KMS-11 (cell line): ENCODE measurements around the gene GNA12.

ENCODE experiments used
- H2AFZ ChIP-seq: fragments of 200-600 bp; sonication (generic); 2 replicates; pipeline ENCODE4 v1.6.1; 2016; ENCODE audit warnings: antibody characterized with exemption, mixed run types, low read depth
- H3K27ac ChIP-seq: fragments of 200-600 bp; sonication (generic); 2 replicates; pipeline ENCODE4 v1.6.1; 2016; ENCODE audit warnings: mild to moderate bottlenecking, mixed run types
- H3K27me3 ChIP-seq: fragments of 200-600 bp; sonication (generic); 2 replicates; pipeline ENCODE4 v1.6.1; 2017; ENCODE audit warnings: mild to moderate bottlenecking, low read depth, mixed run types, moderate library complexity; ENCODE audit not compliant: insufficient read depth
- H3K36me3 ChIP-seq: fragments of 200-600 bp; sonication (generic); 2 replicates; pipeline ENCODE4 v1.6.1; 2017; ENCODE audit warnings: mild to moderate bottlenecking, mixed run types; ENCODE audit not compliant: insufficient read depth
- H3K4me1 ChIP-seq: fragments of 200-600 bp; sonication (generic); 2 replicates; pipeline ENCODE4 v1.6.1; 2016; ENCODE audit warnings: mild to moderate bottlenecking, low read depth, mixed run types; ENCODE audit not compliant: poor library complexity, severe bottlenecking
- H3K4me2 ChIP-seq: fragments of 200-600 bp; sonication (generic); 2 replicates; pipeline ENCODE4 v1.7.0; 2016; ENCODE audit warnings: mild to moderate bottlenecking, mixed run types
- H3K4me3 ChIP-seq: fragments of 200-600 bp; sonication (generic); IDR thresholded peaks from 2 replicates; pipeline ENCODE4 v1.6.1; 2017; ENCODE audit warnings: low read depth, low read length, mixed read lengths; ENCODE audit not compliant: insufficient read depth
- H3K79me2 ChIP-seq: fragments of 200-600 bp; sonication (generic); 2 replicates; pipeline ENCODE4 v1.6.1; 2016; ENCODE audit warnings: low read depth, mixed run types; ENCODE audit not compliant: insufficient read depth
- H3K9ac ChIP-seq: fragments of 200-600 bp; sonication (generic); 2 replicates; pipeline ENCODE4 v1.6.1; 2016; ENCODE audit warnings: mild to moderate bottlenecking, mixed run types
- H4K20me1 ChIP-seq: fragments of 200-600 bp; sonication (generic); 2 replicates; pipeline ENCODE4 v1.6.1; 2016; ENCODE audit warnings: mild to moderate bottlenecking, mixed run types; ENCODE audit not compliant: insufficient read depth
- TF ChIP-seq, protein P1 (sequence below): fragments of 200-600 bp; sonication (generic); conservative IDR thresholded peaks from 2 replicates; pipeline ENCODE4 v1.6.1; 2017; ENCODE audit warnings: low read depth, mild to moderate bottlenecking, antibody characterized with exemption, low read length, moderate library complexity, mixed read lengths

Gene GNA12

DNA sequence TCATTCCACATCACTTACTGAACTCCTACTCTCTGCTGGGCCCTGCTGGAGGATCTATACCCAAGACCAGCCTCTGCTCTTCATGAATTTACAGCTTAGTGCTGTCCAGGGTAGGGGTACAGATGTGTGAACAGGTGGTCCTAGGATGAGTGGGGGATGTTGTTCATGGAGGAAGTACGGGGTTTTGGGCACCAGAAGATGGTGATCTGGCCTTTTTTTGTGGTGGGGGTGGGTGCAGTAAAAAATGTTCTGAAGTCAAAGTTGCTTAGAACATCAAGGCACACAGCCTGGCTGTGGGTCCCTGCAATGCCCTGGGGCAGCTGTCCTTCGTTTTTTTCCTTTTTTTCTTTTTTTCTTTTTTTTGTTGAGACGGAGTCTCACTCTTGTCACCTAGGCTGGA lies 34.2 kb upstream of the GNA12 start:
- Histone ChIP-seq H3K4me3 (no peak overlapping the region), H3K27ac (no peak overlapping the region), H3K36me3 (no peaks in the 10 kb centered on the region), H3K4me2 (no peak overlapping the region), H3K4me1 (no peaks in the 10 kb centered on the region), H4K20me1 (no peaks in the 10 kb centered on the region), H3K9ac (no peak overlapping the region), H3K79me2 (no peaks in the 10 kb centered on the region), H2AFZ (no peak overlapping the region), H3K27me3 (no peaks in the 10 kb centered on the region)
- TF ChIP-seq, protein P1, sequence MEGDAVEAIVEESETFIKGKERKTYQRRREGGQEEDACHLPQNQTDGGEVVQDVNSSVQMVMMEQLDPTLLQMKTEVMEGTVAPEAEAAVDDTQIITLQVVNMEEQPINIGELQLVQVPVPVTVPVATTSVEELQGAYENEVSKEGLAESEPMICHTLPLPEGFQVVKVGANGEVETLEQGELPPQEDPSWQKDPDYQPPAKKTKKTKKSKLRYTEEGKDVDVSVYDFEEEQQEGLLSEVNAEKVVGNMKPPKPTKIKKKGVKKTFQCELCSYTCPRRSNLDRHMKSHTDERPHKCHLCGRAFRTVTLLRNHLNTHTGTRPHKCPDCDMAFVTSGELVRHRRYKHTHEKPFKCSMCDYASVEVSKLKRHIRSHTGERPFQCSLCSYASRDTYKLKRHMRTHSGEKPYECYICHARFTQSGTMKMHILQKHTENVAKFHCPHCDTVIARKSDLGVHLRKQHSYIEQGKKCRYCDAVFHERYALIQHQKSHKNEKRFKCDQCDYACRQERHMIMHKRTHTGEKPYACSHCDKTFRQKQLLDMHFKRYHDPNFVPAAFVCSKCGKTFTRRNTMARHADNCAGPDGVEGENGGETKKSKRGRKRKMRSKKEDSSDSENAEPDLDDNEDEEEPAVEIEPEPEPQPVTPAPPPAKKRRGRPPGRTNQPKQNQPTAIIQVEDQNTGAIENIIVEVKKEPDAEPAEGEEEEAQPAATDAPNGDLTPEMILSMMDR = no peak

DNA sequence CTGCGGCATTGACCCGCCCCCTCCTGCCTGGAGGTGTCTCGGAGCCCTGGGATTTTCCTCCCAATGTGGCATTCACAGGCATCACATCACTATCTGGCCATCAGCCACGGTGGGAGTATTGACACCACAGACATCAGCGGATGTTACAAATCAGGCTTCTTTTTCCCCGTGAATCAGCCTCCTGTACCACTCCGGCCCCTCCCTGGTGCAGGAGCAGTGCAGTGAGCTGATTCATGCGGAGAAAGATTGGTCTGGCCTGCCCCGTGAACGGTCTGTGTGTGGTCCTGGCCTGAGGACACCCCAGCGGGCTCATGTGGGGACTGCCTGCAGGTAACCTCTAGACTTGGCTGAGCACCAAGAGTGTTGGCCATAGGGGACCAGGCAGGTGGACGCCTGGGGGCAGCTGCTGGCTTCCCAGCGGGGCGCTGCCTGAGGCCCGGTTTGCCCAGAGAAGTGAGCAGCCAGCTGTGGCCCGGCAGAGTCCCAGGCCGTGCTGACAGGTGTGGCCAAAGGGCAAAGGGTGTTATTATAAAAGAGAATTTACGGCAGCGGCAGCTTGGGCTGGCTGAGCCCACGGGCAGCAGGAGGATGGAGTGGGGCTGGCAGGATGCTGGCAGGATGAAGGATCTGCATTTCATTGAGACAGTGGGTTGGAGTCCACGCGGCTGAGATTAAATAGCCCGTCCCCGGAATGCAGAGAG lies 32.1 kb upstream of the GNA12 start:
- Histone ChIP-seq H3K9ac (no peak overlapping the region), H3K36me3 (no peaks in the 10 kb centered on the region), H3K27ac (no peak overlapping the region)

DNA sequence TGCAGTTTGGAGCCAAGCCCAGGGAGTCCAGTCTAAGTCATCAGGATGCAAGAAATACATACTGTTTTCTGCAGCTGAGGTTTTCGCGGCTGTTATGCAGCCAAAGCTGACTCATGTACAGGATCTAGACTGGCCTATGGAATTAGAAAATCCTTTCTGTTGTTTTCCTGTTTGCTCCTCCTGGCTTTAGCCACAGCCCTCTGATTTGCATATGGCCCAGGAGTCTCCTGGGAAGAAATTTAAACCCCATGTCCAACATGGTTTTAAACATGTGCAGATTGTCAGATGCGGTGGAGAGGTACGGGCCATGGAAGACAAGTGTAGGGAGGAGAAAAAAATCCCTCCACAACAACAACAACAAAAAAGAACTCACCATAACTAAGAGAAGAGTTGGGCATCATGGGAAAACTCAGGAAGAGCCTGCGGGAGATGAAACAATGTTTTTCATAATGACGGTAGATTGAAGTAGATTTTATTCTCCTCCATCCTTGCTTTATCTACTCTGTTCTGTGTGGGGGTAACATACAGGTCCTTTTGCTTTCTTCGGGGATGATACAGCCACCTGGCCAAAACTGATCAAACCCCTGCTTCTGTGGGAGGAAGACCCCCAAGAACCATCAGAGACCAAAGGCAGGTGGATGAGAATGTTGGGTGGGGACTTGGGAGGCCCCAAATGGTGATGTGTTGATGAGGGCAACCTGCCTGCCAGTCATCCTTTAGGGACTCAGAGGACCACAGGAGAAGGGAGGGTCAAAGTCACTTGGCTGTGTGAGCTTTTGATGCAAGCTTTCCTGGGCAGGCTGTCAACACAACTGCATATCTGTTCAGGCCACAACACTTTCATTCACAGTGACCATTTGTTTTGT lies 29.8 kb upstream of the GNA12 start:
- Histone ChIP-seq H3K4me3 (no peak overlapping the region), H3K4me2 (no peak overlapping the region), H3K4me1 (no peaks in the 10 kb centered on the region), H3K27me3 (no peaks in the 10 kb centered on the region), H3K79me2 (no peaks in the 10 kb centered on the region), H3K27ac (no peak overlapping the region), H4K20me1 (no peaks in the 10 kb centered on the region), H3K36me3 (no peaks in the 10 kb centered on the region), H2AFZ (no peak overlapping the region), H3K9ac (no peak overlapping the region)
- TF ChIP-seq, protein P1 = no peak

More for the DNA sequence above, 32.1 kb upstream of the GNA12 start:
- TF ChIP-seq, protein P1 = no peak
- Histone ChIP-seq H4K20me1 (no peaks in the 10 kb centered on the region), H2AFZ (no peak overlapping the region), H3K4me1 (no peaks in the 10 kb centered on the region), H3K4me3 (no peak overlapping the region), H3K79me2 (no peaks in the 10 kb centered on the region), H3K27me3 (no peaks in the 10 kb centered on the region), H3K4me2 (no peak overlapping the region)

DNA sequence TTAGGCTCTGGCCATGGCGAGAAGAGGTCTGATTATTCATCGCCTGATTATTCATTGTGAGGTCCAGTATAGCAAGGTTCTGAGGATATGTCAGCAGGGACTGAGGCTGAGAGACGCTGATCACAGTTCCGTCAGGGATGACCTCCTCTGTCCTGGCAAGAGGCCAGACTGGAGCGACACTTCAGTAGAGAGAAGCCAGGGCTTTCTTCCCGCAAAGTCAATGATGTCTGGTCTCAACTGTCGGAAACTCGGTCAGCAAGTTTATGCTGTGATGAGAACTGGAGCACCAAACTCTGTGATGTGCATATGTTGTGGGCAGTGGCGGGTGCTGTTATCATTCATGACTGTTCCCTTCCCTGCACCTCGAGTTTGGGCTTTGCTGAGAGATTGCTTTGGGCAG lies 29.0 kb upstream of the GNA12 start:
- Histone ChIP-seq H3K27me3 (no peaks in the 10 kb centered on the region), H3K36me3 (no peaks in the 10 kb centered on the region), H3K79me2 (no peaks in the 10 kb centered on the region), H3K4me1 (no peaks in the 10 kb centered on the region), H3K9ac (no peak overlapping the region), H3K27ac (no peak overlapping the region), H3K4me3 (no peak overlapping the region), H3K4me2 (no peak overlapping the region), H4K20me1 (no peaks in the 10 kb centered on the region), H2AFZ (no peak overlapping the region)
- TF ChIP-seq, protein P1 = no peak
